GM23338 (cell line): Measurements from ENCODE around the gene ATIC.

Experiments
- CREB1 ChIP-seq: fragments of 250-450 bp; sonication (Bioruptor Pico); IDR thresholded peaks from 2 replicates; pipeline ENCODE4 v1.5.0; 2020; ENCODE audit warnings: low read depth, mild to moderate bottlenecking, moderate library complexity
- EZH2 ChIP-seq: fragments of 200-600 bp; sonication (generic); IDR thresholded peaks from one replicate; pipeline ENCODE4 v1.8.0; 2017; ENCODE audit warnings: antibody characterized with exemption, mild to moderate bottlenecking, low read depth; ENCODE audit not compliant: unreplicated experiment
- EZH2phosphoT487 ChIP-seq: fragments of 200-600 bp; sonication (generic); IDR thresholded peaks from one replicate; pipeline ENCODE4 v1.8.1; 2018; ENCODE audit warnings: antibody characterized with exemption; ENCODE audit not compliant: unreplicated experiment
- JUNB ChIP-seq: IDR thresholded peaks from one replicate; pipeline ENCODE4 v1.6.1; 2016; ENCODE audit warnings: antibody characterized with exemption; ENCODE audit not compliant: unreplicated experiment
- NANOG ChIP-seq: IDR thresholded peaks from 2 replicates; pipeline ENCODE4 v1.6.1; 2016; ENCODE audit warnings: antibody characterized with exemption, borderline replicate concordance
- POLR2AphosphoS5 ChIP-seq: IDR thresholded peaks from 2 replicates; pipeline ENCODE4 v1.6.1; 2016; ENCODE audit warnings: antibody characterized with exemption, low read depth
- STAT1 ChIP-seq: IDR thresholded peaks from one replicate; pipeline ENCODE4 v1.6.1; 2016; ENCODE audit warnings: antibody characterized with exemption; ENCODE audit not compliant: unreplicated experiment
- ZNF114 ChIP-seq: fragments of 250-450 bp; sonication (Bioruptor Pico); IDR thresholded peaks from 2 replicates; pipeline ENCODE4 v1.5.0; 2020; ENCODE audit warnings: mild to moderate bottlenecking, moderate library complexity
- ZNF331 ChIP-seq: fragments of 250-450 bp; sonication (Bioruptor Pico); IDR thresholded peaks from 2 replicates; pipeline ENCODE4 v1.5.0; 2020; ENCODE audit warnings: low read depth, mild to moderate bottlenecking, moderate library complexity
- TF ChIP-seq, protein P1 (sequence below): IDR thresholded peaks from one replicate; pipeline ENCODE4 v1.6.1; 2018; ENCODE audit warnings: antibody characterized with exemption; ENCODE audit not compliant: unreplicated experiment
- TF ChIP-seq, protein P2 (sequence below), 2 experiments: fragments of 200-600 bp in 1 of 2; sonication (generic) in 1 of 2; conservative IDR thresholded peaks; 2 replicates each; pipeline versions ENCODE4 v1.5.1 to v1.6.1; 2016 to 2017; ENCODE audit warnings: antibody characterized with exemption in 2 of 2, low read depth in 2 of 2, mild to moderate bottlenecking in 2 of 2, moderate library complexity in 1 of 2
- TF ChIP-seq, protein P3 (sequence below): fragments of 250-450 bp; sonication (Bioruptor Pico); IDR thresholded peaks from 2 replicates; pipeline ENCODE4 v1.5.0; 2020; ENCODE audit warnings: mild to moderate bottlenecking, moderate library complexity
- TF ChIP-seq, protein P4 (sequence below): IDR thresholded peaks from 2 replicates; pipeline ENCODE4 v1.6.1; 2016; ENCODE audit warnings: antibody characterized with exemption

DNA sequence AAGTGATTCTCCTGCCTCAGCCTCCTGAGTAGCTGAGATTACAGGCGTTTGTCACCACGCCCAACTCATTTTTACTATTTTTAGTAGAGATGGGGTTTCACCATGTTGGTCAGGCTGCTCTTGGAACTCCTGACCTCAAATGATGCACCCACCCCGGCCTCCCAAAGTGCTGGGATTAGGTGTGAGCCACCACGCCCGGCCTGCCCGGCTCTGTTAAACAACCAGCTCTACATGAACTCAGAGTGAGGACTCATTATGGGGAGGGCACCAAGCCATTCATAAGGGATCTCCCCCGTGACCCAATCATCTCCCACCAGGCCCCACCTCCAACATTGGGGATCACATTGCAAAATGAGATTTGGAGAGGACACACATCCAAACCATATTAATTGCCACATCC lies 8.8 kb downstream of the ATIC start:
- no peak for TF ChIP-seq POLR2AphosphoS5
- TF ChIP-seq, protein P1, sequence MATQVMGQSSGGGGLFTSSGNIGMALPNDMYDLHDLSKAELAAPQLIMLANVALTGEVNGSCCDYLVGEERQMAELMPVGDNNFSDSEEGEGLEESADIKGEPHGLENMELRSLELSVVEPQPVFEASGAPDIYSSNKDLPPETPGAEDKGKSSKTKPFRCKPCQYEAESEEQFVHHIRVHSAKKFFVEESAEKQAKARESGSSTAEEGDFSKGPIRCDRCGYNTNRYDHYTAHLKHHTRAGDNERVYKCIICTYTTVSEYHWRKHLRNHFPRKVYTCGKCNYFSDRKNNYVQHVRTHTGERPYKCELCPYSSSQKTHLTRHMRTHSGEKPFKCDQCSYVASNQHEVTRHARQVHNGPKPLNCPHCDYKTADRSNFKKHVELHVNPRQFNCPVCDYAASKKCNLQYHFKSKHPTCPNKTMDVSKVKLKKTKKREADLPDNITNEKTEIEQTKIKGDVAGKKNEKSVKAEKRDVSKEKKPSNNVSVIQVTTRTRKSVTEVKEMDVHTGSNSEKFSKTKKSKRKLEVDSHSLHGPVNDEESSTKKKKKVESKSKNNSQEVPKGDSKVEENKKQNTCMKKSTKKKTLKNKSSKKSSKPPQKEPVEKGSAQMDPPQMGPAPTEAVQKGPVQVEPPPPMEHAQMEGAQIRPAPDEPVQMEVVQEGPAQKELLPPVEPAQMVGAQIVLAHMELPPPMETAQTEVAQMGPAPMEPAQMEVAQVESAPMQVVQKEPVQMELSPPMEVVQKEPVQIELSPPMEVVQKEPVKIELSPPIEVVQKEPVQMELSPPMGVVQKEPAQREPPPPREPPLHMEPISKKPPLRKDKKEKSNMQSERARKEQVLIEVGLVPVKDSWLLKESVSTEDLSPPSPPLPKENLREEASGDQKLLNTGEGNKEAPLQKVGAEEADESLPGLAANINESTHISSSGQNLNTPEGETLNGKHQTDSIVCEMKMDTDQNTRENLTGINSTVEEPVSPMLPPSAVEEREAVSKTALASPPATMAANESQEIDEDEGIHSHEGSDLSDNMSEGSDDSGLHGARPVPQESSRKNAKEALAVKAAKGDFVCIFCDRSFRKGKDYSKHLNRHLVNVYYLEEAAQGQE, result no peak
- TF ChIP-seq, protein P2, sequence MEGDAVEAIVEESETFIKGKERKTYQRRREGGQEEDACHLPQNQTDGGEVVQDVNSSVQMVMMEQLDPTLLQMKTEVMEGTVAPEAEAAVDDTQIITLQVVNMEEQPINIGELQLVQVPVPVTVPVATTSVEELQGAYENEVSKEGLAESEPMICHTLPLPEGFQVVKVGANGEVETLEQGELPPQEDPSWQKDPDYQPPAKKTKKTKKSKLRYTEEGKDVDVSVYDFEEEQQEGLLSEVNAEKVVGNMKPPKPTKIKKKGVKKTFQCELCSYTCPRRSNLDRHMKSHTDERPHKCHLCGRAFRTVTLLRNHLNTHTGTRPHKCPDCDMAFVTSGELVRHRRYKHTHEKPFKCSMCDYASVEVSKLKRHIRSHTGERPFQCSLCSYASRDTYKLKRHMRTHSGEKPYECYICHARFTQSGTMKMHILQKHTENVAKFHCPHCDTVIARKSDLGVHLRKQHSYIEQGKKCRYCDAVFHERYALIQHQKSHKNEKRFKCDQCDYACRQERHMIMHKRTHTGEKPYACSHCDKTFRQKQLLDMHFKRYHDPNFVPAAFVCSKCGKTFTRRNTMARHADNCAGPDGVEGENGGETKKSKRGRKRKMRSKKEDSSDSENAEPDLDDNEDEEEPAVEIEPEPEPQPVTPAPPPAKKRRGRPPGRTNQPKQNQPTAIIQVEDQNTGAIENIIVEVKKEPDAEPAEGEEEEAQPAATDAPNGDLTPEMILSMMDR (conservative IDR thresholded peaks at IDR 0.05; ENCODE audit: low read depth in 2 of 2), result no peak
- no peak for TF ChIP-seq EZH2
- TF ChIP-seq EZH2phosphoT487, result no peak
- TF ChIP-seq STAT1, result no peak
- TF ChIP-seq JUNB, result no peak
- TF ChIP-seq CREB1 (CRISPR knock-in tag), result no peak
- no peak for TF ChIP-seq ZNF114 (CRISPR knock-in tag)
- TF ChIP-seq NANOG, result no peak
- TF ChIP-seq ZNF331, result no peak
- TF ChIP-seq, protein P3, sequence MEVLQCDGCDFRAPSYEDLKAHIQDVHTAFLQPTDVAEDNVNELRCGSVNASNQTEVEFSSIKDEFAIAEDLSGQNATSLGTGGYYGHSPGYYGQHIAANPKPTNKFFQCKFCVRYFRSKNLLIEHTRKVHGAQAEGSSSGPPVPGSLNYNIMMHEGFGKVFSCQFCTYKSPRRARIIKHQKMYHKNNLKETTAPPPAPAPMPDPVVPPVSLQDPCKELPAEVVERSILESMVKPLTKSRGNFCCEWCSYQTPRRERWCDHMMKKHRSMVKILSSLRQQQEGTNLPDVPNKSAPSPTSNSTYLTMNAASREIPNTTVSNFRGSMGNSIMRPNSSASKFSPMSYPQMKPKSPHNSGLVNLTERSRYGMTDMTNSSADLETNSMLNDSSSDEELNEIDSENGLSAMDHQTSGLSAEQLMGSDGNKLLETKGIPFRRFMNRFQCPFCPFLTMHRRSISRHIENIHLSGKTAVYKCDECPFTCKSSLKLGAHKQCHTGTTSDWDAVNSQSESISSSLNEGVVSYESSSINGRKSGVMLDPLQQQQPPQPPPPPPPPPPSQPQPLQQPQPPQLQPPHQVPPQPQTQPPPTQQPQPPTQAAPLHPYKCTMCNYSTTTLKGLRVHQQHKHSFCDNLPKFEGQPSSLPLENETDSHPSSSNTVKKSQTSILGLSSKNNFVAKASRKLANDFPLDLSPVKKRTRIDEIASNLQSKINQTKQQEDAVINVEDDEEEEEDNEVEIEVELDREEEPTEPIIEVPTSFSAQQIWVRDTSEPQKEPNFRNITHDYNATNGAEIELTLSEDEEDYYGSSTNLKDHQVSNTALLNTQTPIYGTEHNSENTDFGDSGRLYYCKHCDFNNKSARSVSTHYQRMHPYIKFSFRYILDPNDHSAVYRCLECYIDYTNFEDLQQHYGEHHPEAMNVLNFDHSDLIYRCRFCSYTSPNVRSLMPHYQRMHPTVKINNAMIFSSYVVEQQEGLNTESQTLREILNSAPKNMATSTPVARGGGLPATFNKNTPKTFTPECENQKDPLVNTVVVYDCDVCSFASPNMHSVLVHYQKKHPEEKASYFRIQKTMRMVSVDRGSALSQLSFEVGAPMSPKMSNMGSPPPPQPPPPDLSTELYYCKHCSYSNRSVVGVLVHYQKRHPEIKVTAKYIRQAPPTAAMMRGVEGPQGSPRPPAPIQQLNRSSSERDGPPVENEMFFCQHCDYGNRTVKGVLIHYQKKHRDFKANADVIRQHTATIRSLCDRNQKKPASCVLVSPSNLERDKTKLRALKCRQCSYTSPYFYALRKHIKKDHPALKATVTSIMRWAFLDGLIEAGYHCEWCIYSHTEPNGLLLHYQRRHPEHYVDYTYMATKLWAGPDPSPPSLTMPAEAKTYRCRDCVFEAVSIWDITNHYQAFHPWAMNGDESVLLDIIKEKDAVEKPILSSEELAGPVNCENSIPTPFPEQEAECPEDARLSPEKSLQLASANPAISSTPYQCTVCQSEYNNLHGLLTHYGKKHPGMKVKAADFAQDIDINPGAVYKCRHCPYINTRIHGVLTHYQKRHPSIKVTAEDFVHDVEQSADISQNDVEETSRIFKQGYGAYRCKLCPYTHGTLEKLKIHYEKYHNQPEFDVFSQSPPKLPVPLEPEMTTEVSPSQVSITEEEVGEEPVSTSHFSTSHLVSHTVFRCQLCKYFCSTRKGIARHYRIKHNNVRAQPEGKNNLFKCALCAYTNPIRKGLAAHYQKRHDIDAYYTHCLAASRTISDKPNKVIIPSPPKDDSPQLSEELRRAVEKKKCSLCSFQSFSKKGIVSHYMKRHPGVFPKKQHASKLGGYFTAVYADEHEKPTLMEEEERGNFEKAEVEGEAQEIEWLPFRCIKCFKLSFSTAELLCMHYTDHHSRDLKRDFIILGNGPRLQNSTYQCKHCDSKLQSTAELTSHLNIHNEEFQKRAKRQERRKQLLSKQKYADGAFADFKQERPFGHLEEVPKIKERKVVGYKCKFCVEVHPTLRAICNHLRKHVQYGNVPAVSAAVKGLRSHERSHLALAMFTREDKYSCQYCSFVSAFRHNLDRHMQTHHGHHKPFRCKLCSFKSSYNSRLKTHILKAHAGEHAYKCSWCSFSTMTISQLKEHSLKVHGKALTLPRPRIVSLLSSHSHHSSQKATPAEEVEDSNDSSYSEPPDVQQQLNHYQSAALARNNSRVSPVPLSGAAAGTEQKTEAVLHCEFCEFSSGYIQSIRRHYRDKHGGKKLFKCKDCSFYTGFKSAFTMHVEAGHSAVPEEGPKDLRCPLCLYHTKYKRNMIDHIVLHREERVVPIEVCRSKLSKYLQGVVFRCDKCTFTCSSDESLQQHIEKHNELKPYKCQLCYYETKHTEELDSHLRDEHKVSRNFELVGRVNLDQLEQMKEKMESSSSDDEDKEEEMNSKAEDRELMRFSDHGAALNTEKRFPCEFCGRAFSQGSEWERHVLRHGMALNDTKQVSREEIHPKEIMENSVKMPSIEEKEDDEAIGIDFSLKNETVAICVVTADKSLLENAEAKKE (CRISPR knock-in tag), result no peak
- TF ChIP-seq, protein P4, sequence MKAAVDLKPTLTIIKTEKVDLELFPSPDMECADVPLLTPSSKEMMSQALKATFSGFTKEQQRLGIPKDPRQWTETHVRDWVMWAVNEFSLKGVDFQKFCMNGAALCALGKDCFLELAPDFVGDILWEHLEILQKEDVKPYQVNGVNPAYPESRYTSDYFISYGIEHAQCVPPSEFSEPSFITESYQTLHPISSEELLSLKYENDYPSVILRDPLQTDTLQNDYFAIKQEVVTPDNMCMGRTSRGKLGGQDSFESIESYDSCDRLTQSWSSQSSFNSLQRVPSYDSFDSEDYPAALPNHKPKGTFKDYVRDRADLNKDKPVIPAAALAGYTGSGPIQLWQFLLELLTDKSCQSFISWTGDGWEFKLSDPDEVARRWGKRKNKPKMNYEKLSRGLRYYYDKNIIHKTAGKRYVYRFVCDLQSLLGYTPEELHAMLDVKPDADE, result no peak
